GM21515 (cell line): ENCODE measurements around the gene MEP1A.
"Not testable (repeated sequence)": the region's sequence is repeated elsewhere in the genome, so short reads cannot be mapped to it uniquely, and the experiment has no call there.

Experiments used
- ATAC-seq: cut with Tn5 transposase; IDR thresholded peaks from one replicate; pipeline ENCODE4 v1.9.1; 2021; ENCODE audit not compliant: unreplicated experiment

Gene MEP1A, protein sequence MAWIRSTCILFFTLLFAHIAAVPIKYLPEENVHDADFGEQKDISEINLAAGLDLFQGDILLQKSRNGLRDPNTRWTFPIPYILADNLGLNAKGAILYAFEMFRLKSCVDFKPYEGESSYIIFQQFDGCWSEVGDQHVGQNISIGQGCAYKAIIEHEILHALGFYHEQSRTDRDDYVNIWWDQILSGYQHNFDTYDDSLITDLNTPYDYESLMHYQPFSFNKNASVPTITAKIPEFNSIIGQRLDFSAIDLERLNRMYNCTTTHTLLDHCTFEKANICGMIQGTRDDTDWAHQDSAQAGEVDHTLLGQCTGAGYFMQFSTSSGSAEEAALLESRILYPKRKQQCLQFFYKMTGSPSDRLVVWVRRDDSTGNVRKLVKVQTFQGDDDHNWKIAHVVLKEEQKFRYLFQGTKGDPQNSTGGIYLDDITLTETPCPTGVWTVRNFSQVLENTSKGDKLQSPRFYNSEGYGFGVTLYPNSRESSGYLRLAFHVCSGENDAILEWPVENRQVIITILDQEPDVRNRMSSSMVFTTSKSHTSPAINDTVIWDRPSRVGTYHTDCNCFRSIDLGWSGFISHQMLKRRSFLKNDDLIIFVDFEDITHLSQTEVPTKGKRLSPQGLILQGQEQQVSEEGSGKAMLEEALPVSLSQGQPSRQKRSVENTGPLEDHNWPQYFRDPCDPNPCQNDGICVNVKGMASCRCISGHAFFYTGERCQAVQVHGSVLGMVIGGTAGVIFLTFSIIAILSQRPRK

GRCh38 chr6:46793138-46793537 lies at the start of gene MEP1A:
Gene MEP1A (plus strand): TSS chr6:46793389. CDS start chr6:46793399, 10 bp downstream.
- ATAC-seq: no peak

GRCh38 chr6:46743425-46744158 lies 49.6 kb upstream of the MEP1A start:
- no peak for ATAC-seq

DNA sequence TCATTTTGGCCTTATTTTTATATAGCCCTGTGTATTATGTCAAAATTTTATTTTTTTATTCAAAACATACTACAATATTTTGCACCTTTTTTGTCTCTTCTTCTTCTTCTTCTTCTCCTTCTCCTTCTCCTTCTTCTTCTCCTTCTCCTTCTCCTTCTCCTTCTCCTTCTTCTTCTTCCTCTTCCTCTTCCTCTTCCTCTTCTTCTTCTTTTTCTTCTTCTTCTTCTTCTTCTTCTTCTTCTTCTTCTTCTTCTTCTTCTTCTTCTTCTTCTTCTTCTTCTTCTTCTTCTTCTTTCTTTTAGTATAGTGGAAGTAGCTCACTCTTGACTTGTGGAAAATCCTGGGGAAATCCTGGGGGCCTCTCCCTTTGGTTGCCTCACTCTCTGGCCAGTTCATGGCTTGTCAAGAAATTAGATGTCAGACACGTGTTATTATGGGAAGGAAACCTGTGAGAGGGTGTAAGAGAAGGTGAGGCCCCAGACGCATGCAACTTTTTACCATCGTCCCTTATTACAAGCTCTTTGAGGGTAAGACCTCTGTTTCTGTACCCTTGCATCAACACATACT lies 48.9 kb upstream of the MEP1A start:
- ATAC-seq: not testable (repeated sequence)

DNA sequence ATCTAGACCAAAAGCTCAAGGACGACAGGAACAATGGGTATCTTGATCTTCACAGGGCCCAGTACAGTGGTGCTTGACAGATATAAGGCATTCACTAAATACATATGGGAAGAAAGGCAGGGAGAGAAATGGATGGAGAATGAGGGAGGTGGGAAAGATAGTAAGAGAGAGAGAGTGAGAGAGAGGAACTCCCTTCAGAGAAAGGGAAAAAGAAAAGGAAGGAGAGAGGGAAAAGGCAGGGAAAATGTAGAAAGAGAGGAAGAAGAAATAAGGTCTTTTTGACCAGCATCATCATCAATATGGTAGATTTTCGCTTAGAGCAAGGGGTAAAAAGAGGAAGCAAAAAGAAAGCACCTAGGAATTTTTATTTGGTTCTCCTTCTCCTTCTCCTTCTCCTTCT lies 47.2 kb upstream of the MEP1A start:
- no peak for ATAC-seq

- no peak for ATAC-seq
Measured at GRCh38 chr6:46746696-46747095, 46.5 kb upstream of the MEP1A start, which contains the start of gene ANKRD66. Gene ANKRD66 (plus strand): TSS chr6:46746933. CDS start chr6:46751949, 5,016 bp downstream.

- no peak for ATAC-seq
Measured at GRCh38 chr6:46748940-46749503, 44.2 kb upstream of the MEP1A start.

- ATAC-seq: no peak
Measured at GRCh38 chr6:46749731-46750130, 43.5 kb upstream of the MEP1A start.

DNA sequence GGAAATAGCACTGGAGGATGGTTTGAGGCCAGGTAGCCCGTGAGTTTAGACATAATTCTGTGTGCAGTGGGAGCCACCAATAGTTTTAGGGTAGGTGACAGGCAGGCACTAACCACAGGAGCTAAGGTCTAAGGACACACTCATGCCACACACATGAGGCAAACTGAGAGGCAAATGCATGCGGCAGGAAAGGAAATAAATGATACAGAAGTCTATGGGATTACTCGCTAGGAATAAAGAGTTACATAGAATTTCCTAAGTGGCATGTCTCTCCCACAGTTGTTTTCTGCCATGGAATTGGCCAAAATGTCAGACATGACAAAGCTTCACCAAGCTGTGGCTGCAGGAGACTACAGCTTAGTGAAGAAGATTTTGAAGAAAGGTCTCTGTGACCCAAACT lies 41.5 kb upstream of the MEP1A start:
- no peak for ATAC-seq

DNA sequence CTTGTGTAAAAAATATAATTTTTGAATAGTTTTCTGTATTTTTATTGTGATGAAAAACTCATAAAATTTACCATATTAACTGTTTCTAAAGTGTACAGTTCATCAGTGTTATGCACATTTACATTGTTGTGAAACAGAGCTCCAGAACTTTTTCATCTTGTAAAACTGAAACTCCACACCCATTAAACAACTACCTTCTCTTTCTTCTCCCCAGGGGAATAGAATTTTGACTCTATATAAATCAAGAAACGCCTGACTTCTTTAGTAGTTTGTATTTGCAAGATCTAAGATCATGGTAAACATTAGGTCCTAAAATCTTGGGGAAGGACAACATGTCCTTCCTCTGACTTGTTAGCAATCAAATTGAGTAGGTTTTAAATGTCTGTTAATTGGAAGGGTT lies 37.3 kb upstream of the MEP1A start:
- no peak for ATAC-seq

GRCh38 chr6:46756469-46757213 lies 36.5 kb upstream of the MEP1A start:
- no peak for ATAC-seq

DNA sequence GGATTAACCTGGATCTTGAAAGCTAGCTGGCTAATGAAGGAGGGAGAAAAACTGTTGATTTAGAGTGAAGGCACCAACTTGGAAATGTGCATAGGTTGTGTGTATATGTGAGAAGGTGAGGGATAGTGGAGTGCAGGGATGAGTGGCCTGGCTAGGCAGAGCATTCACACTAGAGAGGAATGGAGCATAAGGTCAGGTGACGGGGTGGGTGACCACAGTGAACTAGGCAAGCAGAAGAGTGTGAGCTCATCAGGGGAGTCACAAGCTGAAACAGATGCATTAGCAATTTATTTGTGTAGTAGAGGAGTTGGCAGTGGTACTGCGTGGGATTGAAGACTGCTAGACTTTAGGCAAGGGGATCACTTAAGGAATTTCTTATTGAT lies 36.0 kb upstream of the MEP1A start:
- no peak for ATAC-seq

GRCh38 chr6:46758960-46759753 lies 34.0 kb upstream of the MEP1A start:
- no peak for ATAC-seq

DNA sequence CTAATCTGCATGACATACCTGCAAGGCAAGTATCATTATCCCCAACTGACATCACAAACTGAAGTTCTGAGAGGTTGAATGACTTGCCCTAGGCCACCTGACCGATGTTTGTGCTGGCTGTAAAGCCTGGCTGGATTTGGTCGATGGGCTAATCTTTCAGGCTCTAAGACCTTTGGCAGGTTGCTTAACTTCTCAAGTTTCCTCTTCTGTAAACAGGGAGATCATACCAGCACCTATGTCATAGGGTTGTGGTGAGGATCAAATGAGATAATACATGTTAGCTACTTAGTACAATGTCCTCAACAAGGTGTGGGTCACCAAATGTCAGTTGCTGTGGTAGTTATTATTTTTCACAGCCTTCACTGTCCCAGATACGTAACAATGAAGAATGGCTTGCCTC lies 32.3 kb upstream of the MEP1A start:
- no peak for ATAC-seq

- no peak for ATAC-seq
Measured at GRCh38 chr6:46763466-46763865, 29.7 kb upstream of the MEP1A start.

- ATAC-seq: not testable (repeated sequence)
Measured at GRCh38 chr6:46764280-46764679, 28.9 kb upstream of the MEP1A start.

DNA sequence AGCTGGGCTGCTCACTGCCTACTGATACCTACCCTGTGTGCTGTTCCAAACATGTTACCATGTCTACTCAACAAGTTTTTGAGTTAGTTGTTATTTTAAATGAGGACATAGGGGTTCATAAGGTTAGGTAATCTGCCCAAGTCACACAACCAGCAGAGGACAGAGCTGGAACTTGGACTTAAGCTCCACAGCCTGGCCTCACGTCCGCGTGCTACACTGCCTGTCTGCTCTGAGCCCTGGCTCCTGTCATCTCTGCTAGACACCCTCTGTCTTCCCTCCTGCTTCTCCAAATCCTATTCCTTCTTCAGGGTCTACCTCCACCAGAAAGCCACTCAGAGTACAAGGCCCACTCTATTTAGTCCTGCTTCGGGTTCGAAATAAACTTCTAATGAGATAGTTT lies 28.2 kb upstream of the MEP1A start:
- ATAC-seq: no peak

DNA sequence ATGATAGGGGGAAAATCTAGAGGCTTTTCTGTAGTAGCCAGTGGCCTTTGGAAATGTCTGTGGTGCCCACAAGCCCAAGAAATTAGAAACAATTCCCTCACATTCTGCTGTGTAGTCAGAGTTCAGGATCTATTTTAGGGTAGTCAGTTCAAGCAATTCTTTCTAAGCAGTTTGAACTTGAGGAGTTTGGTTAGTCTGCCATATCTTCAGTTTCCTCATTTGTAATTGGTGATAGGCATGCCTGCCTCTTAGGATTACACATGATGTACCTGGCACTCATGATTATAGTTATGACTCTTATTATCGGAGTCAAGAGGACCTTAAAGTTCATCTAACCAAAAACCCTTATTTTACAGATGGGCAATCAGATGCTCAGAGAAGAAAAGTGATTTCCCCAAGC lies 21.2 kb upstream of the MEP1A start:
- ATAC-seq: no peak

- peak; percentile 55 for ATAC-seq
Measured at GRCh38 chr6:46772762-46773161, 20.4 kb upstream of the MEP1A start.

DNA sequence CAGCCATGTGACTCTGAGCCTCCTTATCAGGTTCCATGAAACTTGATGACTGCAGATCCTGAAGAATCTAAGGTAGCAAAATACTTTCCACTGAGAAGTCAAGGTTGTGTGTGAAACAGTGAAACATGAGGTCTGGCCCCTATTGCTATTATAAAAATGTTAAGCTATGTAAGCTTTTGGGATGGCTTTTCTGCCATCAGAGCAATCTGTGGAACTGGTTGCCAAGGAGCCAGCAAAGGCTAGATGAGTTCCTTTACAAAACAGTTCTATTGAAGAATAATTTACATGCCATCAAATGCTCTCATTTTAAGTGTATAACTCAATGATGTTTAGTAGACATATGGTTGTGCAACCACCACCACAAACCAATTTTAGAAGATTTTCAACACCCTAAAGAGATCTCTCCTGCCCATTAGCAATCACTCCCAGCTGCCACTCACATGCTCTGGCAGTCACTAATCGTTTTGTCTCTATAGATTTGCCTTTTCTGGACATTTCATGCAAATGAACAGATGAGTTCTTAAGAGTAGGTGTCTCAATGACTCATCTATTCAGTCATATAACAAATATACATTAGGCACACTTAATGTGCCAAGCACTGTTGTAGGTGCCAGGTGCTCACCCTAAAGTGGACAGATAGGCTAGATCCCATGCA lies 19.9 kb upstream of the MEP1A start:
- no peak for ATAC-seq
